IMR-90 (cell line): ENCODE measurements around the gene NUBPL. TPM values are rescaled to one million over a fixed set of nuclear protein-coding genes. Genes with fewer than 3 reads are reported as not detected.

Experiments
- ATAC-seq: fragments of 200-7000 bp; cut with Tn5 transposase; 2 replicates; pipeline ENCODE4 v1.9.1; 2020; ENCODE audit warnings: low read depth, mild to moderate bottlenecking, moderate library complexity
- BruUV-seq: library from RNA; stranded (reverse); fragments of 400-500 nt; replicated peaks from 2 replicates; lab custom pipeline; 2021; lab: Mats Ljungman, UMichigan
- CTCF ChIA-PET: fragments of 300-600 bp; formaldehyde crosslinking; extraction: SDS; loops from one replicate; lab custom pipeline; 2021; ENCODE audit warnings: antibody characterized with exemption; lab: Yijun Ruan, JAX
- POLR2A ChIA-PET: fragments of 300-600 bp; sonication (Branson Sonifier 250); formaldehyde crosslinking; loops from one replicate; lab custom pipeline; 2022; ENCODE audit warnings: antibody characterized with exemption; ENCODE audit not compliant: unreplicated experiment; lab: Charles Lee
- DNase-seq: peaks from one replicate; pipeline ENCODE4 v3.0.0; 2013
- H2AFZ ChIP-seq: replicated peaks from 2 replicates; pipeline ENCODE3; 2013; ENCODE audit warnings: low read length, mild to moderate bottlenecking; ENCODE audit not compliant: poor library complexity
- H2AK5ac ChIP-seq: 2 replicates; pipeline ENCODE4 v1.6.1; 2013; ENCODE audit warnings: low read depth, low read length, inconsistent platforms
- H2AK9ac ChIP-seq: replicated peaks from 2 replicates; pipeline ENCODE3; 2013; ENCODE audit warnings: mild to moderate bottlenecking, low read depth, low read length, moderate library complexity; ENCODE audit not compliant: poor library complexity
- H2BK120ac ChIP-seq: 2 replicates; pipeline ENCODE4 v1.6.1; 2013; ENCODE audit warnings: low read depth, low read length, inconsistent platforms
- H2BK15ac ChIP-seq: 3 replicates; pipeline ENCODE4 v1.6.1; 2013; ENCODE audit warnings: low read depth, low read length, inconsistent platforms
- H2BK20ac ChIP-seq: 2 replicates; pipeline ENCODE4 v1.6.1; 2013; ENCODE audit warnings: low read depth, mild to moderate bottlenecking, inconsistent platforms, low read length, moderate library complexity
- H2BK5ac ChIP-seq: 2 replicates; pipeline ENCODE4 v1.6.1; 2013; ENCODE audit warnings: mild to moderate bottlenecking, low read depth, low read length, inconsistent platforms; ENCODE audit not compliant: poor library complexity, severe bottlenecking
- H3K14ac ChIP-seq: replicated peaks from 2 replicates; pipeline ENCODE4 v1.6.1; 2013; ENCODE audit warnings: low read depth, low read length, inconsistent platforms
- H3K18ac ChIP-seq: 2 replicates; pipeline ENCODE4 v1.6.1; 2013; ENCODE audit warnings: low read depth, low read length, control low read depth
- H3K23ac ChIP-seq: 2 replicates; pipeline ENCODE4 v1.6.1; 2013; ENCODE audit warnings: low read depth, low read length, inconsistent platforms
- H3K27ac ChIP-seq: 2 replicates; pipeline ENCODE4 v1.5.1; 2013; ENCODE audit warnings: mild to moderate bottlenecking, control low read depth, low read length; ENCODE audit not compliant: insufficient read depth
- H3K27me3 ChIP-seq: 2 replicates; pipeline ENCODE4 v1.6.1; 2013; ENCODE audit warnings: low read length; ENCODE audit not compliant: control insufficient read depth, insufficient read depth
- H3K36me3 ChIP-seq: 2 replicates; pipeline ENCODE4 v1.6.1; 2013; ENCODE audit warnings: low read length, mixed read lengths; ENCODE audit not compliant: control insufficient read depth, insufficient read depth
- H3K4ac ChIP-seq: 2 replicates; pipeline ENCODE4 v1.6.1; 2013; ENCODE audit warnings: low read depth, low read length, inconsistent platforms
- H3K4me1 ChIP-seq: 2 replicates; pipeline ENCODE4 v1.6.1; 2013; ENCODE audit warnings: low read length, mixed read lengths; ENCODE audit not compliant: control insufficient read depth, insufficient read depth
- H3K4me2 ChIP-seq: 2 replicates; pipeline ENCODE4 v1.6.1; 2013; ENCODE audit warnings: low read depth, mild to moderate bottlenecking, control low read depth, low read length, moderate library complexity
- H3K4me3 ChIP-seq: 2 replicates; pipeline ENCODE4 v1.5.1; 2013; ENCODE audit warnings: low read depth, mild to moderate bottlenecking, control low read depth, low read length, moderate library complexity; ENCODE audit not compliant: insufficient read depth
- H3K56ac ChIP-seq: 2 replicates; pipeline ENCODE4 v1.6.1; 2013; ENCODE audit warnings: low read length, inconsistent platforms; ENCODE audit not compliant: insufficient read depth; ENCODE audit errors: extremely low read depth
- H3K79me1 ChIP-seq, 2 experiments: 2 replicates each; pipeline ENCODE4 v1.6.1; 2013; ENCODE audit warnings: low read length in 2 of 2, inconsistent platforms in 1 of 2, low read depth in 1 of 2
- H3K9ac ChIP-seq: 2 replicates; pipeline ENCODE4 v1.6.1; 2013; ENCODE audit warnings: low read depth, low read length, control low read depth
- H3K9me1 ChIP-seq: 2 replicates; pipeline ENCODE4 v1.6.1; 2013; ENCODE audit warnings: low read length, inconsistent platforms; ENCODE audit not compliant: insufficient read depth
- H3K9me3 ChIP-seq: 2 replicates; pipeline ENCODE4 v1.6.1; 2013; ENCODE audit warnings: low read length; ENCODE audit not compliant: control insufficient read depth, insufficient read depth
- H4K20me1 ChIP-seq: 2 replicates; pipeline ENCODE4 v1.6.1; 2013; ENCODE audit warnings: low read length, inconsistent platforms; ENCODE audit not compliant: insufficient read depth
- H4K5ac ChIP-seq: 2 replicates; pipeline ENCODE4 v1.6.1; 2013; ENCODE audit warnings: mild to moderate bottlenecking, low read depth, low read length, control low read depth
- H4K8ac ChIP-seq, 2 experiments: 2 replicates each; pipeline ENCODE4 v1.6.1; 2013; ENCODE audit warnings: low read depth in 2 of 2, low read length in 2 of 2, control low read depth in 1 of 2, inconsistent platforms in 1 of 2
- H4K91ac ChIP-seq: 2 replicates; pipeline ENCODE4 v1.6.1; 2013; ENCODE audit warnings: low read depth, low read length, inconsistent platforms; ENCODE audit not compliant: insufficient read depth
- BHLHE40 ChIP-seq: fragments of 150-350 bp; IDR thresholded peaks from 2 replicates; pipeline ENCODE4 v1.6.1; 2016; ENCODE audit warnings: mild to moderate bottlenecking, low read depth, low read length
- CEBPB ChIP-seq: IDR thresholded peaks from 2 replicates; pipeline ENCODE4 v1.6.1; 2012; ENCODE audit warnings: low read depth, low read length, improper control_type of control experiment
- CHD1 ChIP-seq: IDR thresholded peaks from 2 replicates; pipeline ENCODE4 v1.6.1; 2012; ENCODE audit warnings: low read depth, low read length, improper control_type of control experiment
- CTCF ChIP-seq: conservative IDR thresholded peaks from 2 replicates; pipeline ENCODE4 v1.5.1; 2012; ENCODE audit warnings: mild to moderate bottlenecking, low read depth, low read length, improper control_type of control experiment
- ELK1 ChIP-seq: fragments of 150-350 bp; IDR thresholded peaks from 2 replicates; pipeline ENCODE4 v1.6.1; 2016; ENCODE audit warnings: low read depth, mild to moderate bottlenecking, low read length, moderate library complexity, borderline replicate concordance
- FOS ChIP-seq: fragments of 150-350 bp; IDR thresholded peaks from 2 replicates; pipeline ENCODE4 v1.6.1; 2016; ENCODE audit warnings: low read depth, low read length
- MAFK ChIP-seq: IDR thresholded peaks from 2 replicates; pipeline ENCODE4 v1.6.1; 2012; ENCODE audit warnings: low read depth, low read length, improper control_type of control experiment
- MAZ ChIP-seq: IDR thresholded peaks from 2 replicates; pipeline ENCODE4 v1.6.1; 2012; ENCODE audit warnings: low read depth, mild to moderate bottlenecking, low read length, improper control_type of control experiment, moderate library complexity, borderline replicate concordance
- MXI1 ChIP-seq: IDR thresholded peaks from 2 replicates; pipeline ENCODE4 v1.6.1; 2012; ENCODE audit warnings: low read depth, mild to moderate bottlenecking, low read length, moderate library complexity, borderline replicate concordance
- NFE2L2 ChIP-seq: fragments of 150-350 bp; IDR thresholded peaks from 2 replicates; pipeline ENCODE4 v1.6.1; 2016; ENCODE audit warnings: low read depth, mild to moderate bottlenecking, low read length
- POLR2A ChIP-seq: IDR thresholded peaks from 2 replicates; pipeline ENCODE4 v1.6.1; 2012; ENCODE audit warnings: mild to moderate bottlenecking, low read depth, low read length
- RAD21 ChIP-seq: IDR thresholded peaks from 2 replicates; pipeline ENCODE4 v1.6.1; 2012; ENCODE audit warnings: low read length, improper control_type of control experiment
- RCOR1 ChIP-seq: IDR thresholded peaks from 2 replicates; pipeline ENCODE4 v1.6.1; 2012; ENCODE audit warnings: mild to moderate bottlenecking, low read length, improper control_type of control experiment; ENCODE audit not compliant: insufficient replicate concordance
- RFX5 ChIP-seq: IDR thresholded peaks from 2 replicates; pipeline ENCODE4 v1.8.0; 2012; ENCODE audit warnings: low read depth, mild to moderate bottlenecking, low read length, moderate library complexity
- SMC3 ChIP-seq: fragments of 150-350 bp; IDR thresholded peaks from 2 replicates; pipeline ENCODE4 v1.6.1; 2016; ENCODE audit warnings: low read depth, mild to moderate bottlenecking, antibody characterized with exemption, low read length, moderate library complexity
- USF2 ChIP-seq: fragments of 150-350 bp; IDR thresholded peaks from 2 replicates; pipeline ENCODE4 v1.6.1; 2017; ENCODE audit warnings: mild to moderate bottlenecking, antibody characterized with exemption, low read length, low read depth
- WGBS, 2 experiments: methylation state at CpG; one replicate each; pipeline versions ENCODE4 v1.1.5 to v1.1.7; 2013; ENCODE audit warnings: missing lambda C conversion rate in 2 of 2; ENCODE audit not compliant: insufficient read length in 1 of 2; ENCODE audit errors: extremely low coverage in 2 of 2; 5-methylcytosine and 5-hydroxymethylcytosine counted together
- dilution Hi-C: fragments of 300-500 bp; cut with HindIII; formaldehyde crosslinking; loops from one replicate; pipeline ENCODE4 v1.14.3; 2018; ENCODE audit warnings: low sequenced_read_pairs; ENCODE audit not compliant: unreplicated experiment
- in situ Hi-C: fragments of 300-500 bp; cut with MboI; formaldehyde crosslinking; loops from 3 replicates; pipeline ENCODE4 v1.14.3; 2019; ENCODE audit warnings: low sequenced_read_pairs, inconsistent platforms, mixed read lengths
- intact Hi-C: fragments of 100-400 bp; cut with micrococcal nuclease; formaldehyde crosslinking; loops from 2 replicates; pipeline ENCODE4 v1.10.0; 2022
- polyA plus RNA-seq, 3 experiments: library from polyadenylated mRNA; depleted of rRNA; stranded (reverse); fragments of >200 nt; gene quantifications; 2 replicates each; pipeline ENCODE4 v1.2.3, GENCODE V29; 2012; ENCODE audit warnings: low replicate concordance in 1 of 3
- total RNA-seq: library from RNA; depleted of rRNA; stranded (reverse); fragments of >200 nt; gene quantifications from 2 replicates; pipeline ENCODE4 v1.2.3, GENCODE V29; 2012

NUBPL gene
- total and polyA plus RNA-seq, 2 of the 4 experiments (the other 2 are of a cell fraction): 5.4 to 11.5 TPM

GRCh38 chr14:31613188-31613587, 52.0 kb downstream of the NUBPL start:
- Histone ChIP-seq H3K14ac (no peak overlapping the region), H2AK9ac (no peak overlapping the region), H4K91ac (no peak overlapping the region), H3K4me3 (no peak overlapping the region), H4K20me1 (no peaks in the 10 kb centered on the region), H2BK20ac (no peak overlapping the region), H3K79me1 (no peaks in the 10 kb centered on the region), H3K4me1 (no peaks in the 10 kb centered on the region), H4K8ac (no peak overlapping the region), H3K27me3 (no peaks in the 10 kb centered on the region), H2AK5ac (no peak overlapping the region), H3K4me2 (no peak overlapping the region), H3K56ac (no peak overlapping the region), H3K23ac (no peak overlapping the region), H3K18ac (no peak overlapping the region), H2BK5ac (no peak overlapping the region), H3K9ac (no peak overlapping the region), H2BK120ac (no peak overlapping the region), H3K9me1 (no peaks in the 10 kb centered on the region), H2AFZ (no peak overlapping the region), H4K5ac (no peak overlapping the region), H3K9me3 (no peaks in the 10 kb centered on the region), H3K27ac (no peak overlapping the region), H2BK15ac (no peak overlapping the region), H3K36me3 (no peaks in the 10 kb centered on the region), H3K4ac (no peak overlapping the region)
- dilution Hi-C loops (no loop called here), in situ Hi-C loops (no loop called here), intact Hi-C loops (no loop called here)
- TF ChIP-seq FOS (no peak), ELK1 (no peak), CEBPB (no peak), MXI1 (no peak), SMC3 (no peak), RFX5 (no peak), NFE2L2 (no peak), MAFK (no peak), CHD1 (no peak), POLR2A (no peak), MAZ (no peak), RCOR1 (no peak), BHLHE40 (no peak), USF2 (no peak), RAD21 (no peak), CTCF (no peak)
- no TSS peak for BruUV-seq
- CTCF ChIA-PET: no interaction called here
- no peak for DNase-seq
- POLR2A ChIA-PET: no interaction called here
- WGBS, 2 experiments: 80% methylated on average over 1 of the region's 5 CpGs; no CpG with 5 or more reads in 1 of the 2 experiments
- no peak for ATAC-seq
